GM18520 (cell line): ENCODE data around the gene ZNG1B.
"Not testable (repeated sequence)": the region's sequence is repeated elsewhere in the genome, so short reads cannot be mapped to it uniquely, and the experiment has no call there.

Experiments used
- ATAC-seq: cut with Tn5 transposase; IDR thresholded peaks from one replicate; pipeline ENCODE4 v1.9.1; 2021; ENCODE audit not compliant: unreplicated experiment

The ZNG1B gene

GRCh38 chr2:113542529-113542928 lies 105.0 kb downstream of the ZNG1B start:
- ATAC-seq: not testable (repeated sequence)
